Erythroblast (primary cell): ENCODE data around the gene FAM81A.

ENCODE experiments used
- GATA1 ChIP-seq: IDR thresholded peaks from 2 replicates; pipeline ENCODE4 v1.6.1; 2011; ENCODE audit warnings: low read depth, mild to moderate bottlenecking, control low read depth, low read length, moderate library complexity
- POLR2A ChIP-seq: IDR thresholded peaks from 2 replicates; pipeline ENCODE4 v1.6.1; 2011; ENCODE audit warnings: mild to moderate bottlenecking, low read length

DNA sequence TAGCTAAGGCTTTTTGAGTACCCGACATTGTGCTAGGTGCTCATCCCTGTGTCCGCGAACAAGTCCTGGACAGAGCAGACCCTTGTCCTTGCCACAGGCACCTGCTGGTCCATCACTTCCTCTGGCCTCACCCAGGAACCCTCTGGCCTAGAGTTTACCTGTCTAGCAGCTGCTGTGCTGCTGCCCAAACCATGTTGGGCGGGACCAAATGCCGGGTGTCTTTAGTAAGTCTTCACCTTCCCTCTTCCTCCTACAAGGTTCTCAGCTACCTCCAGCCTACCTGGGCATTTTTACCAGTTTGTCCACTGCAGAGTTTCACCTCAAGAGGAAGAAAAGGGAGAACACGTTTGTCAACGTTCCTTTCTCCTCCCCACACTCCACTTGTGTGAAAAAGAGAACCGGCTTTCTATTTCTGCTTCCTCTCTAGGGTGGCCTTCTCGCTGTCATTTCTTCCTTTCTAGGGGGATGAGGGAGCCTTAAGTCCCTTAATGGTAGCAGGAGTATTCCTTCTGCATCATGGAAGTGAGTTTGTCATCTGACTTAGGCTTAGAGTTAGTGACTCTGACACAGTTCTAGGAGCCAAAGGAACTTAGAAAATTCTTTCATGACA, 93.2 kb downstream of the FAM81A start:
- TF ChIP-seq POLR2A, result no peak
- no peak for TF ChIP-seq GATA1
